Muscle layer of colon (tissue), 2 donors: ENCODE measurements around the gene NEK5.

Experiments
- H3K27ac ChIP-seq: one replicate; pipeline ENCODE4 v1.7.0; 2013; ENCODE audit warnings: low read depth, mild to moderate bottlenecking, low read length, moderate library complexity
- H3K27me3 ChIP-seq, 2 donors: one replicate each; pipeline ENCODE4 v1.7.0; 2013; ENCODE audit warnings: low read length in 2 of 2, mild to moderate bottlenecking in 2 of 2; ENCODE audit not compliant: insufficient read depth in 2 of 2, control insufficient read depth in 1 of 2
- H3K36me3 ChIP-seq: one replicate; pipeline ENCODE4 v1.7.0; 2013; ENCODE audit warnings: mild to moderate bottlenecking, low read length; ENCODE audit not compliant: insufficient read depth
- H3K4me1 ChIP-seq: one replicate; pipeline ENCODE4 v1.7.0; 2013; ENCODE audit warnings: mild to moderate bottlenecking, low read length; ENCODE audit not compliant: insufficient read depth
- H3K4me3 ChIP-seq, 2 donors: one replicate each; pipeline ENCODE4 v1.7.0; 2013; ENCODE audit warnings: low read length in 2 of 2, low read depth in 1 of 2, mild to moderate bottlenecking in 1 of 2, moderate library complexity in 1 of 2
- H3K9ac ChIP-seq: one replicate; pipeline ENCODE4 v1.7.0; 2013; ENCODE audit warnings: low read length
- H3K9me3 ChIP-seq: one replicate; pipeline ENCODE4 v1.7.0; 2013; ENCODE audit warnings: mild to moderate bottlenecking, low read length
- donor health status: abdominal sarcoma.
- donor health status: Adenocarcinoma of cecum.

NEK5 gene

DNA sequence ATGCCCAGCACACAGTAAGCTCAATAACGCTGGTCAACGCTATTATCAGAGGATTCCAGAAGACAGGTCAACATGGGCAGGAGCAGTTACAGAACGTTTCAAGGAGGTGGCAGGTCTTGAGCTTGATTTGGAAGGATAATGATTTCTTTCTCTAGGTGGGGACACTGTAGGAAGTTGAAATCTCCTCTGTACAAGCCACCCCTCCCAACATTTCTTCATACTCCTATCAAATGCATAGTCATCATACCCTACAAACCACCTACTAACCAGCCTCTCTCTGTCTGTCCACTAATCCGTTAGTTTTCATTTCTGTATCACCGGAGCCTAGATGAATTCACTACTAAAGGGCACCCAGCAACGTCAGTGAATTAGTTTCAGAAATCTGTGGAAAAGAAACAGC, 118.9 kb downstream of the NEK5 start:
- no peak overlapping the region for H3K9ac ChIP-seq
- H3K36me3 ChIP-seq = no peaks in the 10 kb centered on the region
- no peaks in the 10 kb centered on the region for H3K27me3 ChIP-seq
- peaks cover 24% of the 10 kb centered on the region for H3K4me1 ChIP-seq
- H3K9me3 ChIP-seq = no peaks in the 10 kb centered on the region
- no peak overlapping the region for H3K27ac ChIP-seq
- H3K4me3 ChIP-seq = peak overlapping the region in 1 of 2 donors; percentile 22

DNA sequence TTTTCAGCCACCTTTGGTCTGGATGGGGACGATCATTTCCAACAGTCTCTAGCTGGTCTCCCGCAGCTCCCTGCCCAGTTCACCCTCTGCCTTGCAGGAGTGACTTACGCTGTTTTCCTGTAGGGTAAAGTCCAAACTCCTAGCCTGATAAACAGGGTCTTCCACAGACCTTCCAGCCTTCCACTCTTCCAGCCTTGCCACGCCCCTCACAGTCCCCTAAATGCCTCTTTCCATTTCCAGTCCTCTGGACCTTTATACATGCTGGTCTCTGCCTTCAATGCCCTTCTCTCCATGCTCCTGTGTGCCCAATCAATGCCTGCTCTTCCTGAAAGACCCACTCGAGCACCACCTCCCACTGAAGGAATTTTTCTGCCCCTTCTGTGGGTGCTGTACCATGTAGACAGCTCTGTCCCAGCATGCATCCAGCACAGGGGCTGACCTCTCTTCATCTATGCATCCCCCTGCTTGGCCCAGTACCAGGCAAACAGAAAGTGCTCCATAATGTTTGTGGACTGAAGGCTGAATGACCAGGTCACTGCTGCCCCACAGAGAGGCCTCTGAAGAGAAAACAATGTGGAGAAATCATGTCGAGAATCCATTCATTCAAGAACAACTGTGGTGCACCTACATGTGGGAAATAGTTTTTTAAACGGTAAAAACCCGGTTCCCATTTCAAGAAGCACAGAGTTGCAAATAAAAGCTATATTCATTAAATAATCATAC, 122.2 kb downstream of the NEK5 start:
- no peaks in the 10 kb centered on the region for H3K9me3 ChIP-seq
- no peaks in the 10 kb centered on the region for H3K36me3 ChIP-seq
- no peak overlapping the region for H3K4me3 ChIP-seq
- H3K27ac ChIP-seq = no peak overlapping the region
- no peak overlapping the region for H3K9ac ChIP-seq
- peaks cover 15% of the 10 kb centered on the region for H3K4me1 ChIP-seq
- no peaks in the 10 kb centered on the region for H3K27me3 ChIP-seq

DNA sequence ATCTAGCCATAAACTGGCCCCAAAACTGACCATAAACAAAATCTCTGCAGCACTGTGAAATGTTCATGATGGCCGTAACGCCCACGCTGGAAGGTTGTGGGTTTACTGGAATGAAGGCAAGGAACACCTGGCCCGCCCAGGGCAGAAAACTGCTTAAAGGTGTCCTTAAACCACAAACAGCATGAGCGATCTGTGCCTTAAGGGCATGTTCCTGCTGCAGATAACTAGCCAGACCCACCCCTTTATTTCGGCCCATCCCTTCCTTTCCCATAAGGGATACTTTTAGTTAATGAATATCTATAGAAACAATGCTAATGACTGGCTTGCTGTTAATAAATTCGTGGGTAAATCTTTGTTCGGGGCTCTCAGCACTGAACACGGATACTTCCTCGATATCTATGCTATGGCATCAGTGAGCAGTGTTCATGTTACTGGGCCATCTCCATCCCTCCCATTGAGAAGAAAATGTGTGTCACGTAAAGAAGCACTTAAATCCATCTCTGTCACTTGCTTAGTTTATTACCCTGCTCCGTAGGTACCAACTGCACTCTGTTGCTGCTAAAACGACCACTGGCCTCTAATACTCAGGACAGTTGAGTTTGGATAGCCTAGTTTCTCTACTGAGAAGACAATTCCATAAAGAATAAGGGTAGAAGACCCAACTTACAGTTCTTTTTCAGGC, 122.9 kb downstream of the NEK5 start:
- Histone ChIP-seq H3K27me3 (no peaks in the 10 kb centered on the region), H3K9ac (no peak overlapping the region), H3K27ac (no peak overlapping the region), H3K4me3 (no peak overlapping the region), H3K4me1 (peaks cover 12% of the 10 kb centered on the region), H3K9me3 (no peaks in the 10 kb centered on the region), H3K36me3 (no peaks in the 10 kb centered on the region)

DNA sequence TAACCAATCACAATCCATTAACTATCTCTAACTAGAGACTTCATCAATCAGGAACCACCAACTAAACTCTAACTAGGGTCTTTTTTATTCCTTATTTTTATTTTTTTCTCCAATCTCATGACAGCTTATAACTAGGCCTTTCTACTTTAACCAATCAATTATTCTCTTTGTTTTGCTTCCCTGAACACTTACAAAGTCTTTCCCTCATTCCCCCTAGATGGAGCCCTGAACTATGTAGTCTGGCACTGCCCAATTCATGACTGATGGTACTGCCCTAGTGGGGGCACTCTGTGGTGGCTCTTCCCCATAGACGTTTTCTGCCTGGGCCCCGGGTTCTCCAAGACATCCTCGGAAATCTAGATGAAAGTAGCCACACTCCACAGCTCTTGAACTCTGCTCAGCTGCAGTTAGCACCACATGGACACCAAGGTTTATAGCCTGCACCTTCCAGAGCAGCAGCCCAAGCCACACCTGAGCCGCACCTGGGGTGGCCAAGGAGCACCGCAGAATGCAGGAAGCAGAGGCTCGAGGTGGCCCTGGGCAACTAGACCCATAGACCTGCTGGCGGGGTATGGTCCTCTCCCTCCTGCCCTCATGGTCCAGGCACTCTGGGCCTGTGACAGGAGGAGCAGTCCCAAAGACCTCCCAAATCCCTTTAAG, 124.2 kb downstream of the NEK5 start:
- H3K9me3 ChIP-seq = no peaks in the 10 kb centered on the region
- peaks cover 6% of the 10 kb centered on the region for H3K4me1 ChIP-seq
- no peak overlapping the region for H3K4me3 ChIP-seq
- no peak overlapping the region for H3K27ac ChIP-seq
- H3K9ac ChIP-seq = no peak overlapping the region
- H3K36me3 ChIP-seq = no peaks in the 10 kb centered on the region
- no peaks in the 10 kb centered on the region for H3K27me3 ChIP-seq

DNA sequence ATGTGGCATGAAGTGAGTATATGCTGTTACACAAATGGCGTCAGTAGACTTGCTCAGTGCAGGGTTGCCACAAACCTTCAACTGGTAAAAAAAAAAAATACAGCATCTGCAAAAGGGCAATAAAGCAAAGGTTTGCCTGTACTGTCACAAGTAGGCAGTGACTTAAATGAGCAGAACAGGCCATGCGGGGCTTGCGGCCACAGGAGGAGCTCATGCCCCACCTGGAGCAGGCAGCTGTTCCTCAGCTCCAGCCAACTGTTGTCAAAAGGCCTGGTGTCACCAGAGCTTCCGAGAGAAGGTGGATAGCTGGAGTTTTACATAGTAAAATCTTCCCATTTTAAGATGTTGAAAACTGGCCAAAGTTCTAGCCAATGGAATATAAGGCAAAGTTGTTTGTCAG, 125.3 kb downstream of the NEK5 start:
- Histone ChIP-seq H3K27me3 (no peaks in the 10 kb centered on the region), H3K9me3 (no peaks in the 10 kb centered on the region), H3K4me1 (peaks cover 13% of the 10 kb centered on the region), H3K4me3 (no peak overlapping the region), H3K27ac (no peak overlapping the region), H3K36me3 (no peaks in the 10 kb centered on the region), H3K9ac (no peak overlapping the region)

DNA sequence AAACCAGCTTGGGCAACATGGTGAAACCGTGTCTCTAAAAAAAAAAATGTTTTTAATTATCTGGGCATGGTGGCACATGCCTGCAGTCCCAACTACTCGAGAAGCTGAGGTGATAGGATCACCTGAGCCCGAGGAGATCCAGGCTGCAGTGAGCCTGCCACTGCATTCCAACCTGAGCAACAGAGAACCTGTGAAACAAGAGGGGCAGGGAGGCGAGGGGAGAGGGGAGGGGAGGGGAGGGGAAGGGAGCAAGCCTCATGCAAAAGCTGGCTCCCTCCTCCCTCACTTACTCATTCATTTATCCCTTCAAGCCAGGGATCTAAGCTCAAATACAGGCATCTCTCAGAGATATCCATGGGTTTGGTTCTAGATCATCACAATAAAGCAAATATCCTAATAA, 126.5 kb downstream of the NEK5 start:
- no peak overlapping the region for H3K4me3 ChIP-seq
- H3K4me1 ChIP-seq = peaks cover 13% of the 10 kb centered on the region
- H3K9me3 ChIP-seq = no peaks in the 10 kb centered on the region
- no peaks in the 10 kb centered on the region for H3K36me3 ChIP-seq
- H3K27me3 ChIP-seq = no peaks in the 10 kb centered on the region
- H3K27ac ChIP-seq = no peak overlapping the region
- H3K9ac ChIP-seq = no peak overlapping the region

DNA sequence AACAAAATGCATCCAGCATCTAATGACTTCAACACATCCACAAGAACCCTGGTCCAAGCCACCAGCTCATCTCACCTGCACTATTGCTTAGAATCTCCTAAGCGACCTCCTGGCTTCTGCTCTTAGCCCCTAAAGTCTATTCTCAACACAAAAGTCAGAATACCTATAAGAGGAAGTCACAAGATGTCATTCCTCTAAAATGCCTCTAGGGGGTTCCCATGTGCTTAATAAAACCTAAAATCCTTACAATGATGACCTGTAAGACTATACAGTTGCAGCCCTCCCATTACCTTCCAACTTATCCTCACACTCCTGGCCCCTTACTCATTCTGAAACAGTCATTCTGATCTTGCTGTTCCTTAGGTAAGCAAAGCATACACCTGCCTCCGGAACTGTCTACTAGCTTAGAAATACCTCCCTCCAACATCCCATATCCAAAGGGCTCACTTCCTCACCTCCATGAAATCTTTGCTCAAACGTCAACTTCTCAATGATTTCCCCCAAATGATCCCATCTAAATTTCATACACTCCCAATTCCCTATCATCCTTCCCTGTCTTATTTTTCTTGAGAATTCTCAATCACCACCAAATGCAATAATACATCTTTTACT, 127.6 kb downstream of the NEK5 start:
- Histone ChIP-seq H3K36me3 (no peaks in the 10 kb centered on the region), H3K27ac (no peak overlapping the region), H3K9ac (no peak overlapping the region), H3K4me1 (peaks cover 17% of the 10 kb centered on the region), H3K9me3 (no peaks in the 10 kb centered on the region), H3K27me3 (no peaks in the 10 kb centered on the region), H3K4me3 (no peak overlapping the region)

DNA sequence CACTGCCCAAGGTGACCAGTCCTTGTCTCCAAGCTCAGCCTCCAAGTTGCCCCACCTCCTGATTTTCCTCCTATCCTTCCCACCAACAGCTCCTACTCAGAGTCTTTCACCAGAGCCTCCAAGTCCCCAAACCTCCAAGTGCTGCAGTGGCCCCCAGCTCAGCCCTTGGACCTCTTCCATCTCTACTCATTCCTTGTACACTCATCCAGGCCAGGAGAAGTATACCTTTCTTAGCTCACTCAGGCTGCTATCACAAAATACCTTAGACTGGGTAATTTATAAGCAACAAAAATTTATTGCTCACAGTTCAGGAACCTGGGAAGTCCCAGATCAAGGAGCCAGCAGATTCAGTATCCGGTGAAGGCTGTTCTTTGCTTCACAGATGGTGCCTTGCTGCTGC, 129.0 kb downstream of the NEK5 start:
- Histone ChIP-seq H3K4me3 (peak overlapping the region in 1 of 2 donors; percentile 13), H3K36me3 (no peaks in the 10 kb centered on the region), H3K9ac (no peak overlapping the region), H3K27me3 (no peaks in the 10 kb centered on the region), H3K27ac (no peak overlapping the region), H3K9me3 (no peaks in the 10 kb centered on the region), H3K4me1 (peaks cover 27% of the 10 kb centered on the region)

DNA sequence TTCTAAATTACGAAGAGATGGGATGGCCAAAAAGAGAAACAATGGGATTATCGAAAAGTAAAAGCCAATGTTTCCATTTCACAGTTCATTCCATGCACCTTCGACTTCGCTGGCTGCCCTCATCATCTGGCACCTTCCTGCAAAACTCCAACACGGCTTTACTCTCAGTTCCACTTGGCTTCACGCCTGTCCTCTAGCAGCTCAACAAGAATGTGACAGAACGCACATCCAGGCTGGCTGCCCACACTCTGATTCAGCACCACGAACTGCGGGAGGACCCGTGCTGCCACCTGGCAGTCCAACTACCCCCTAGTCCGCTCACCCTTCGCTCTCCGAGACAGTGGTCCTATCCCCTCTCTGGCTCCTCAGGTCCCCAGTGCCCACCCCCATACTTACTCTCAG, 129.4 kb downstream of the NEK5 start:
- no peak overlapping the region for H3K27ac ChIP-seq
- no peak overlapping the region for H3K9ac ChIP-seq
- H3K9me3 ChIP-seq = no peaks in the 10 kb centered on the region
- H3K4me1 ChIP-seq = peaks cover 28% of the 10 kb centered on the region
- H3K4me3 ChIP-seq = peak overlapping the region in 1 of 2 donors; percentile 13
- no peaks in the 10 kb centered on the region for H3K27me3 ChIP-seq
- no peaks in the 10 kb centered on the region for H3K36me3 ChIP-seq

DNA sequence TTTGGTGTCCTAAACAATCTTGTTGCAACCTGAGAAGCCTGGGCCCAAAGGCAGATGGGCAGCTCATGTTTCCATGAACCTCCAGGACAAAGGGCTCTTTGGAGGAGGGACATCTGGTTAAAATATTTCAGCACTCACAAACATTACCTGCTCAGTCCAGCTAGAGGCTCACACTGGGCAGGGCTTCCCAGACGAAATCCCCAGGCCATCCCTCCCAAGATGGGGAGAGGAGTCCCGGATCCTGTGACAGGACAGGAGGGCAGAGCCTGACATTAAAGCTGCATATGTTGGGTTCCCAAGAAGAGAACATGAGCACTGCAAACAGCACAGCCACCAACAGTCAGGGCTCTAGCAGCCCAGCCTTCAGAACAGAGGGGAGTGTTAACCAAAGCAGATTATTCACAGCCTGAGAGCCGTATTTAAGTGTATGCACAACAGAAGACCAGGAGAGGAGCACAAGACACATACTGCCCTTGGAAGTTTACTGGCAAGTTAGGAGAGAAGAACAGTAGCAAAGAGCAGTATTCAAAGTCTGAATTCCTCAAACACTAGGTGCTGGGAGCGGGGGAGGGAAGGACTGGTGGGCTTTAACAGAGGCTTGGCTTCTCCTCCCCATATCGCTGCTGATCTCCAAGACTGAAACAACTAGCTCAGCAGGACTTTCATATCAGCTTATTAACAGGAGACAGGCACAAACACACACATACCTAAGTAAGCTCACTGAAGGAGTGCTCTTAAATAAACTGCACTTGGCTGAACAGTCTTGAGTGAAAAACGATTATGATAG, 130.0 kb downstream of the NEK5 start:
- Histone ChIP-seq H3K9me3 (no peaks in the 10 kb centered on the region), H3K36me3 (no peaks in the 10 kb centered on the region), H3K27me3 (no peaks in the 10 kb centered on the region), H3K4me3 (peak overlapping the region in 1 of 2 donors; percentile 13), H3K9ac (no peak overlapping the region), H3K27ac (no peak overlapping the region), H3K4me1 (peaks cover 28% of the 10 kb centered on the region)
